GM19099 (cell line): ENCODE data around the gene SPATA22.

Experiments
- POLR2A ChIP-seq: IDR thresholded peaks from 3 replicates; pipeline ENCODE4 v1.6.1; 2011; ENCODE audit warnings: low read depth; ENCODE audit not compliant: insufficient read length; ENCODE audit errors: extremely low read depth

SPATA22 gene

GRCh38 chr17:3471599-3471998, at the start of gene SPATA22:
Gene SPATA22, minus strand, starts transcription at chr17:3471819. Its CDS starts 2,494 bp downstream, at chr17:3469325.
- TF ChIP-seq POLR2A, result no peak

GRCh38 chr17:3514873-3515272, 43.3 kb upstream of the SPATA22 start:
- no peak for TF ChIP-seq POLR2A

GRCh38 chr17:3513305-3514035, 41.9 kb upstream of the SPATA22 start:
- TF ChIP-seq POLR2A, result no peak

GRCh38 chr17:3512505-3513171, 41.0 kb upstream of the SPATA22 start:
- TF ChIP-seq POLR2A, result no peak

- TF ChIP-seq POLR2A, result no peak
Observed at GRCh38 chr17:3511852-3512504, 40.4 kb upstream of the SPATA22 start.

GRCh38 chr17:3510090-3510489, 38.5 kb upstream of the SPATA22 start:
- no peak for TF ChIP-seq POLR2A

GRCh38 chr17:3507869-3508268, 36.2 kb upstream of the SPATA22 start:
- TF ChIP-seq POLR2A, result no peak

GRCh38 chr17:3507071-3507470, 35.5 kb upstream of the SPATA22 start:
- no peak for TF ChIP-seq POLR2A

- TF ChIP-seq POLR2A, result no peak
Observed at GRCh38 chr17:3506054-3506453, 34.4 kb upstream of the SPATA22 start.

GRCh38 chr17:3505008-3505407, 33.4 kb upstream of the SPATA22 start:
- no peak for TF ChIP-seq POLR2A

GRCh38 chr17:3503285-3503684, 31.7 kb upstream of the SPATA22 start:
- TF ChIP-seq POLR2A, result no peak

GRCh38 chr17:3502466-3502865, 30.8 kb upstream of the SPATA22 start:
- TF ChIP-seq POLR2A, result no peak

- TF ChIP-seq POLR2A, result no peak
Observed at GRCh38 chr17:3501344-3501743, 29.7 kb upstream of the SPATA22 start.

GRCh38 chr17:3497101-3497500, 25.5 kb upstream of the SPATA22 start:
- no peak for TF ChIP-seq POLR2A

GRCh38 chr17:3485481-3486068, 14.0 kb upstream of the SPATA22 start:
- TF ChIP-seq POLR2A, result no peak

GRCh38 chr17:3482852-3483251, 11.2 kb upstream of the SPATA22 start:
- no peak for TF ChIP-seq POLR2A

GRCh38 chr17:3479988-3480387, 8.4 kb upstream of the SPATA22 start:
- TF ChIP-seq POLR2A, result no peak
